ENCODE data around the gene RASL10B.

Gene RASL10B

GRCh38 chr17:35726127-35726952 lies 5.1 kb upstream of the RASL10B start:
- in situ Hi-C loops (cut with MboI; ENCODE audit: low pct_unique_long_range_greater_than_20kb, low sequenced_read_pairs, unreplicated experiment): loop anchor here (25.0 kb wide), 1 partner anchor 114 kb away; no protein-coding TSS in a partner anchor

GRCh38 chr17:35726953-35727460 lies 4.4 kb upstream of the RASL10B start:
- no peak for TF ChIP-seq CTCF (IDR thresholded peaks at IDR 0.05; ENCODE audit: extremely low read depth, insufficient read depth, missing control alignments)
- in situ Hi-C loops (cut with MboI; ENCODE audit: low pct_unique_long_range_greater_than_20kb, low sequenced_read_pairs, unreplicated experiment): loop anchor here (25.0 kb wide), 1 partner anchor 115 kb away; no protein-coding TSS in a partner anchor
- DNase-seq (ENCODE audit: low spot score): no peak

More at GRCh38 chr17:35726127-35726952, 5.1 kb upstream of the RASL10B start:
- no peak for TF ChIP-seq CTCF (IDR thresholded peaks at IDR 0.05; ENCODE audit: extremely low read depth, insufficient read depth, missing control alignments)
- DNase-seq (ENCODE audit: low spot score): no peak

- in situ Hi-C loops (cut with MboI; ENCODE audit: low pct_unique_long_range_greater_than_20kb, low sequenced_read_pairs, unreplicated experiment): loop anchor here (25.0 kb wide), 1 partner anchor 115 kb away; no protein-coding TSS in a partner anchor
- TF ChIP-seq CTCF (IDR thresholded peaks at IDR 0.05; ENCODE audit: extremely low read depth, insufficient read depth, missing control alignments): no peak
- DNase-seq (ENCODE audit: low spot score): no peak
Observed at GRCh38 chr17:35727635-35728034, 3.8 kb upstream of the RASL10B start.

DNA sequence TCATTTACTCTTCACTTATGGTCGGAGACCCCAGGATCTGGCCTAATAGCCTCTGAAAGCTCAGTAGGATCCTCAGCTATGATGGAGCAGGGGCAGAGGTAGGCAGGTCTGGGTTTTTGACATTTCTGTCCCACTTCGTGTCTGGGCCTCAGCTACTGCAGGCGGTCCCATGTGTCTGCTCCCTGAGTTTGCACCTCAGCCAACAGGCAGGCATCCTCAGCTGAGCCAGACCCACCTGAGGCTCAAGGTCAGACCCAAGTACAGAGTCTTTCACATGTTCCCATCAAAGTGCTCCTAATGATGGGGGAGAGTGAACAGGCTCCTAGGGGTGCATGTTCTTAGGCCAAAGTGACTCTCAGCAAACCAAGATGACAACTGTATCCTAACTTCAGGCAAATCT lies 2.9 kb upstream of the RASL10B start:
- in situ Hi-C loops (cut with MboI; ENCODE audit: low pct_unique_long_range_greater_than_20kb, low sequenced_read_pairs, unreplicated experiment): loop anchor here (25.0 kb wide), 1 partner anchor 116 kb away; no protein-coding TSS in a partner anchor
- TF ChIP-seq CTCF (IDR thresholded peaks at IDR 0.05; ENCODE audit: extremely low read depth, insufficient read depth, missing control alignments): no peak
- no peak for DNase-seq (ENCODE audit: low spot score)

GRCh38 chr17:35729405-35729833 lies 2.0 kb upstream of the RASL10B start:
- no peak for DNase-seq (ENCODE audit: low spot score)
- TF ChIP-seq CTCF (IDR thresholded peaks at IDR 0.05; ENCODE audit: extremely low read depth, insufficient read depth, missing control alignments): no peak
- in situ Hi-C loops (cut with MboI; ENCODE audit: low pct_unique_long_range_greater_than_20kb, low sequenced_read_pairs, unreplicated experiment): loop anchor here (25.0 kb wide), 1 partner anchor 117 kb away; no protein-coding TSS in a partner anchor

GRCh38 chr17:35730400-35731005 lies 936 bp upstream of the RASL10B start:
- DNase-seq (ENCODE audit: low spot score): no peak
- no peak for TF ChIP-seq CTCF (IDR thresholded peaks at IDR 0.05; ENCODE audit: extremely low read depth, insufficient read depth, missing control alignments)
- in situ Hi-C loops (cut with MboI; ENCODE audit: low pct_unique_long_range_greater_than_20kb, low sequenced_read_pairs, unreplicated experiment): loop anchor here (25.0 kb wide), 1 partner anchor 118 kb away; no protein-coding TSS in a partner anchor
